NCI-H2196 (cell line): ENCODE results near the gene S100A1.
A peak's percentile ranks its signal among the peaks of the same experiment; 100 is the strongest.
"Not testable (repeated sequence)": the region's sequence is repeated elsewhere in the genome, so short reads cannot be mapped to it uniquely, and the experiment has no call there.

ENCODE experiments used
- DNase-seq: peaks from one replicate; lab custom pipeline; 2025; ENCODE audit not compliant: unreplicated experiment; lab: John Stamatoyannopoulos, UW

The S100A1 gene

GRCh38 chr1:153627715-153628626 lies at the start of gene S100A1:
Gene S100A1 (plus strand): TSS chr1:153628434. CDS start chr1:153630522, 2,088 bp downstream.
- peak; percentile 6 for DNase-seq

- DNase-seq, result no peak
These were observed 49.7 kb upstream of the S100A1 start for GRCh38 chr1:153578490-153578889.

GRCh38 chr1:153578936-153579335 lies 49.3 kb upstream of the S100A1 start:
- no peak for DNase-seq

GRCh38 chr1:153582836-153583235 lies 45.4 kb upstream of the S100A1 start:
- DNase-seq, result not testable (repeated sequence)

- not testable (repeated sequence) for DNase-seq
These were observed 44.7 kb upstream of the S100A1 start for GRCh38 chr1:153583514-153583913.

GRCh38 chr1:153583976-153584375 lies 44.3 kb upstream of the S100A1 start:
- no peak for DNase-seq

GRCh38 chr1:153585006-153585405 lies 43.2 kb upstream of the S100A1 start:
- DNase-seq, result no peak

GRCh38 chr1:153586347-153586746 lies 41.9 kb upstream of the S100A1 start:
- no peak for DNase-seq

GRCh38 chr1:153587314-153587713 lies 40.9 kb upstream of the S100A1 start:
- no peak for DNase-seq

- DNase-seq, result not testable (repeated sequence)
These were observed 40.2 kb upstream of the S100A1 start for GRCh38 chr1:153588033-153588432.

- no peak for DNase-seq
These were observed 39.8 kb upstream of the S100A1 start for GRCh38 chr1:153588482-153588881.

GRCh38 chr1:153592748-153593147 lies 35.5 kb upstream of the S100A1 start:
- no peak for DNase-seq

GRCh38 chr1:153597206-153597605 lies 31.0 kb upstream of the S100A1 start:
- DNase-seq, result no peak

- DNase-seq, result no peak
These were observed 29.7 kb upstream of the S100A1 start for GRCh38 chr1:153598309-153599172.

- DNase-seq, result no peak
These were observed 28.4 kb upstream of the S100A1 start for GRCh38 chr1:153599847-153600246.

- no peak for DNase-seq
These were observed 25.5 kb upstream of the S100A1 start for GRCh38 chr1:153602749-153603148.

GRCh38 chr1:153606194-153606593 lies 22.0 kb upstream of the S100A1 start:
- no peak for DNase-seq

- no peak for DNase-seq
These were observed 20.9 kb upstream of the S100A1 start for GRCh38 chr1:153607381-153607780.

GRCh38 chr1:153608089-153608682 lies 20.0 kb upstream of the S100A1 start:
- no peak for DNase-seq

- no peak for DNase-seq
These were observed 19.3 kb upstream of the S100A1 start for GRCh38 chr1:153608742-153609584.

GRCh38 chr1:153609585-153609907 lies 18.7 kb upstream of the S100A1 start:
- DNase-seq, result no peak
